H1 (cell line): Measurements from ENCODE around the gene TCAIM. TPM values are rescaled to one million over a fixed set of nuclear protein-coding genes. Genes with fewer than 3 reads are reported as not detected.

ENCODE experiments used
- CTCF ChIA-PET: fragments of 300-600 bp; sonication (Branson Sonifier 250); formaldehyde crosslinking; loops from one replicate; lab custom pipeline; 2021; ENCODE audit not compliant: partially characterized antibody; lab: Charles Lee
- POLR2A ChIA-PET: fragments of 300-600 bp; sonication (Branson Sonifier 250); formaldehyde crosslinking; loops from one replicate; lab custom pipeline; 2021; ENCODE audit warnings: inconsistent platforms; ENCODE audit not compliant: partially characterized antibody; lab: Charles Lee
- DNase-seq, 2 experiments: peaks; one replicate each; pipeline versions ENCODE4 v3.0.0 to v3.0.0-alpha.2; 2010 to 2022; ENCODE audit warnings: low spot score in 2 of 2, low read depth in 1 of 2, mixed read lengths in 1 of 2
- FAIRE-seq: peaks from 2 replicates; lab custom pipeline; 2011; peaks lifted over from hg19 to GRCh38; lab: Jason Lieb, UNC
- H2AFZ ChIP-seq: 2 replicates; pipeline ENCODE4 v1.8.1; 2012; ENCODE audit warnings: low read length, inconsistent platforms
- H2AK5ac ChIP-seq: 2 replicates; pipeline ENCODE4 v1.6.1; 2013; ENCODE audit warnings: low read depth, low read length
- H2BK120ac ChIP-seq: replicated peaks from 2 replicates; pipeline ENCODE3; 2013; ENCODE audit warnings: low read depth, low read length, inconsistent platforms
- H2BK12ac ChIP-seq: 2 replicates; pipeline ENCODE4 v1.6.1; 2013; ENCODE audit warnings: low read depth, low read length
- H2BK15ac ChIP-seq: 2 replicates; pipeline ENCODE4 v1.6.1; 2013; ENCODE audit warnings: low read length
- H2BK20ac ChIP-seq: 2 replicates; pipeline ENCODE4 v1.6.1; 2013; ENCODE audit warnings: low read length
- H2BK5ac ChIP-seq: 2 replicates; pipeline ENCODE4 v1.6.1; 2013; ENCODE audit warnings: low read depth, low read length
- H3K14ac ChIP-seq: 2 replicates; pipeline ENCODE4 v1.6.1; 2013; ENCODE audit warnings: inconsistent platforms; ENCODE audit not compliant: insufficient read length
- H3K18ac ChIP-seq: 2 replicates; pipeline ENCODE4 v1.6.1; 2013; ENCODE audit warnings: low read length; ENCODE audit errors: extremely low read depth
- H3K23ac ChIP-seq: 2 replicates; pipeline ENCODE4 v1.6.1; 2013; ENCODE audit warnings: inconsistent platforms; ENCODE audit not compliant: insufficient read length
- H3K23me2 ChIP-seq: 2 replicates; pipeline ENCODE4 v1.6.1; 2013; ENCODE audit warnings: low read depth, low read length
- H3K27ac ChIP-seq: 2 replicates; pipeline ENCODE4 v1.6.1; 2011; ENCODE audit warnings: low read depth, low read length, inconsistent platforms
- H3K27me3 ChIP-seq, 4 experiments: replicated peaks in 1 of 4; 1 replicate in 1 of 4; 2 replicates in 3 of 4; pipeline versions ENCODE4 v1.6.1 to v1.8.1; 2011 to 2013; ENCODE audit warnings: low read length in 3 of 4, mild to moderate bottlenecking in 3 of 4, inconsistent platforms in 2 of 4, mixed read lengths in 2 of 4, moderate library complexity in 1 of 4; ENCODE audit not compliant: control insufficient read depth in 3 of 4, insufficient read depth in 3 of 4; ENCODE audit errors: extremely low read depth in 1 of 4
- H3K36me3 ChIP-seq, 4 experiments: 2 replicates each; pipeline versions ENCODE4 v1.6.1 to v1.8.1; 2011 to 2013; ENCODE audit warnings: mild to moderate bottlenecking in 4 of 4, low read length in 3 of 4, moderate library complexity in 2 of 4, control low read depth in 1 of 4, inconsistent platforms in 1 of 4; ENCODE audit not compliant: insufficient read depth in 4 of 4, control insufficient read depth in 2 of 4
- H3K4ac ChIP-seq: replicated peaks from 2 replicates; pipeline ENCODE3; 2013; ENCODE audit warnings: low read length, low read depth, mixed read lengths, inconsistent platforms; ENCODE audit not compliant: insufficient read length
- H3K4me1 ChIP-seq, 4 experiments: replicated peaks in 1 of 4; 1 replicate in 1 of 4; 2 replicates in 3 of 4; pipeline versions ENCODE4 v1.6.1 to v1.8.1; 2011 to 2013; ENCODE audit warnings: low read length in 3 of 4, inconsistent platforms in 2 of 4, mixed read lengths in 1 of 4; ENCODE audit not compliant: insufficient read depth in 4 of 4, control insufficient read depth in 3 of 4
- H3K4me2 ChIP-seq, 2 experiments: 2 replicates each; pipeline versions ENCODE4 v1.6.1 to v1.8.1; 2011 to 2013; ENCODE audit warnings: low read depth in 2 of 2, low read length in 2 of 2, control low read depth in 1 of 2, inconsistent platforms in 1 of 2, mild to moderate bottlenecking in 1 of 2; ENCODE audit not compliant: insufficient read depth in 1 of 2
- H3K4me3 ChIP-seq, 4 experiments: fragments of 200-600, 300-600 bp in 1 of 4; sonication (generic), shearing (Covaris generic), sonication (Bioruptor Twin) in 1 of 4; 2 replicates each; pipeline versions ENCODE4 v1.5.1 to v1.8.1; 2011 to 2016; ENCODE audit warnings: low read length in 4 of 4, low read depth in 3 of 4, control low read depth in 2 of 4, inconsistent platforms in 2 of 4, mild to moderate bottlenecking in 2 of 4, mixed read lengths in 1 of 4, moderate library complexity in 1 of 4; ENCODE audit not compliant: insufficient read depth in 2 of 4; ENCODE audit errors: extremely low read depth in 1 of 4
- H3K56ac ChIP-seq: replicated peaks from 2 replicates; pipeline ENCODE3; 2013; ENCODE audit warnings: low read depth, mild to moderate bottlenecking, mixed read lengths, low read length, inconsistent platforms; ENCODE audit not compliant: insufficient read length
- H3K79me1 ChIP-seq: 2 replicates; pipeline ENCODE4 v1.6.1; 2013; ENCODE audit warnings: low read depth, low read length, control low read depth
- H3K79me2 ChIP-seq, 2 experiments: 2 replicates each; pipeline versions ENCODE4 v1.6.1 to v1.8.1; 2012 to 2013; ENCODE audit warnings: low read length in 2 of 2, mild to moderate bottlenecking in 2 of 2, inconsistent platforms in 1 of 2; ENCODE audit not compliant: insufficient read depth in 2 of 2, control insufficient read depth in 1 of 2
- H3K9ac ChIP-seq, 4 experiments: replicated peaks in 1 of 4; 1 replicate in 1 of 4; 2 replicates in 3 of 4; pipeline versions ENCODE4 v1.6.1 to v1.8.1; 2011 to 2013; ENCODE audit warnings: low read depth in 3 of 4, low read length in 3 of 4, control low read depth in 2 of 4, mild to moderate bottlenecking in 2 of 4, moderate library complexity in 2 of 4, inconsistent platforms in 1 of 4; ENCODE audit errors: extremely low read depth in 1 of 4
- H3K9me3 ChIP-seq, 2 experiments: 2 replicates each; pipeline versions ENCODE4 v1.6.1 to v1.8.1; 2012 to 2013; ENCODE audit warnings: mild to moderate bottlenecking in 2 of 2, moderate library complexity in 2 of 2, control low read depth in 1 of 2, inconsistent platforms in 1 of 2, low read depth in 1 of 2, low read length in 1 of 2, mixed read lengths in 1 of 2; ENCODE audit not compliant: insufficient read depth in 2 of 2
- H4K20me1 ChIP-seq, 2 experiments: replicated peaks in 1 of 2; 2 replicates each; pipeline versions ENCODE3 to v1.8.1; 2011 to 2013; ENCODE audit warnings: inconsistent platforms in 2 of 2, low read length in 2 of 2, mild to moderate bottlenecking in 1 of 2; ENCODE audit not compliant: insufficient read depth in 2 of 2, control insufficient read depth in 1 of 2
- H4K5ac ChIP-seq: 2 replicates; pipeline ENCODE4 v1.6.1; 2013; ENCODE audit warnings: low read length, low read depth, mixed read lengths, inconsistent platforms; ENCODE audit not compliant: insufficient read length
- H4K8ac ChIP-seq: 2 replicates; pipeline ENCODE4 v1.8.0; 2013; ENCODE audit warnings: mild to moderate bottlenecking, moderate library complexity, low read length, inconsistent platforms; ENCODE audit not compliant: insufficient read depth; ENCODE audit errors: extremely low read depth
- H4K91ac ChIP-seq: replicated peaks from 2 replicates; pipeline ENCODE3; 2013; ENCODE audit warnings: low read length, mixed read lengths, inconsistent platforms; ENCODE audit not compliant: insufficient read length
- ATF2 ChIP-seq: IDR thresholded peaks from 2 replicates; pipeline ENCODE4 v1.6.1; 2012; ENCODE audit warnings: low read length, inconsistent platforms
- BRCA1 ChIP-seq: IDR thresholded peaks from 2 replicates; pipeline ENCODE4 v1.6.1; 2012; ENCODE audit warnings: low read depth, low read length, improper control_type of control experiment
- CBX8 ChIP-seq: fragments of 300-800, 300-1000 bp; sonication (generic); IDR thresholded peaks from 2 replicates; pipeline ENCODE4 v1.7.1; 2016; ENCODE audit warnings: low read depth, low read length, borderline replicate concordance
- CREB1 ChIP-seq: IDR thresholded peaks from 2 replicates; pipeline ENCODE4 v1.6.1; 2012; ENCODE audit warnings: inconsistent platforms
- EGR1 ChIP-seq: IDR thresholded peaks from 2 replicates; pipeline ENCODE4 v1.6.1; 2011; ENCODE audit warnings: low read depth, low read length, borderline replicate concordance
- TAF1 ChIP-seq: IDR thresholded peaks from 2 replicates; pipeline ENCODE4 v1.6.1; 2011; ENCODE audit warnings: mild to moderate bottlenecking, low read depth, low read length
- TAF7 ChIP-seq: optimal IDR thresholded peaks from 2 replicates; pipeline ENCODE3; 2011; ENCODE audit warnings: low read depth, mild to moderate bottlenecking, inconsistent platforms, low read length, moderate library complexity, borderline replicate concordance
- polyA plus RNA-seq, 7 experiments: library from polyadenylated mRNA; depleted of rRNA in 3 of 7; stranded (reverse) in 5 of 7; unstranded in 2 of 7; fragments of >200 nt in 5 of 7; fragments of 200-250 nt in 2 of 7; gene quantifications; 1 replicate in 5 of 7; 2 replicates in 1 of 7; 4 replicates in 1 of 7; pipeline versions ENCODE4 v1.2.1 to v1.2.3, GENCODE V29; 2011 to 2013; ENCODE audit warnings: missing spikeins in 2 of 7, mixed read lengths in 2 of 7
- total RNA-seq: library from RNA; stranded (reverse); fragmentation: NEBNext Ultra II Directional; extraction: Animal tissue kit (Norgen Biotek cat#: 25700); gene quantifications from 2 replicates; pipeline ENCODE4 v1.2.1, GENCODE V29; 2021

The TCAIM gene
- total and polyA plus RNA-seq, 2 of the 8 experiments (the other 6 are each of a cell fraction or from before 2014, with no cell fraction given): 6.9 to 22.1 TPM

GRCh38 chr3:44324584-44324983 lies 14.0 kb upstream of the TCAIM start:
- Histone ChIP-seq H3K36me3 (no peaks in the 10 kb centered on the region), H3K9ac (no peak overlapping the region), H2BK120ac (no peak overlapping the region), H3K9me3 (no peaks in the 10 kb centered on the region), H3K14ac (no peak overlapping the region), H2BK15ac (no peak overlapping the region), H2BK20ac (no peak overlapping the region), H4K5ac (no peak overlapping the region), H3K23me2 (no peaks in the 10 kb centered on the region), H3K4me3 (no peak overlapping the region), H3K27ac (no peak overlapping the region), H3K4me2 (no peak overlapping the region), H2BK5ac (no peak overlapping the region), H3K4ac (no peak overlapping the region), H4K20me1 (no peaks in the 10 kb centered on the region), H3K4me1 (no peaks in the 10 kb centered on the region), H3K27me3 (no peaks in the 10 kb centered on the region), H4K8ac (no peak overlapping the region), H4K91ac (no peak overlapping the region), H3K23ac (no peak overlapping the region), H3K79me1 (no peaks in the 10 kb centered on the region), H2AK5ac (no peak overlapping the region), H3K18ac (no peak overlapping the region), H3K56ac (no peak overlapping the region), H3K79me2 (no peaks in the 10 kb centered on the region), H2BK12ac (no peak overlapping the region), H2AFZ (no peak overlapping the region)
- no peak for FAIRE-seq
- ChIA-PET POLR2A (no interaction called here), CTCF (interaction anchor here (0.6 to 2.6 kb wide), 8 partner anchors 12 to 208 kb away, joined by 3 to 20 read pairs (median 4); partner anchors contain the start of gene TCAIM)
- no peak for DNase-seq
- TF ChIP-seq TAF1 (no peak), TAF7 (no peak), BRCA1 (no peak), CREB1 (no peak), CBX8 (no peak), EGR1 (no peak), ATF2 (no peak)
